H1 (cell line): ENCODE data around the gene EXOC6. TPM values are rescaled to one million over a fixed set of nuclear protein-coding genes. Genes with fewer than 3 reads are reported as not detected.

Source experiments
- CTCF ChIA-PET: fragments of 300-600 bp; sonication (Branson Sonifier 250); formaldehyde crosslinking; loops from one replicate; lab custom pipeline; 2021; ENCODE audit not compliant: partially characterized antibody; lab: Charles Lee
- POLR2A ChIA-PET: fragments of 300-600 bp; sonication (Branson Sonifier 250); formaldehyde crosslinking; loops from one replicate; lab custom pipeline; 2021; ENCODE audit warnings: inconsistent platforms; ENCODE audit not compliant: partially characterized antibody; lab: Charles Lee
- DNase-seq, 2 experiments: peaks; one replicate each; pipeline versions ENCODE4 v3.0.0 to v3.0.0-alpha.2; 2010 to 2022; ENCODE audit warnings: low spot score in 2 of 2, low read depth in 1 of 2, mixed read lengths in 1 of 2
- FAIRE-seq: peaks from 2 replicates; lab custom pipeline; 2011; peaks lifted over from hg19 to GRCh38; lab: Jason Lieb, UNC
- H2AFZ ChIP-seq: 2 replicates; pipeline ENCODE4 v1.8.1; 2012; ENCODE audit warnings: low read length, inconsistent platforms
- H2AK5ac ChIP-seq: 2 replicates; pipeline ENCODE4 v1.6.1; 2013; ENCODE audit warnings: low read depth, low read length
- H2BK120ac ChIP-seq: replicated peaks from 2 replicates; pipeline ENCODE3; 2013; ENCODE audit warnings: low read depth, low read length, inconsistent platforms
- H2BK12ac ChIP-seq: 2 replicates; pipeline ENCODE4 v1.6.1; 2013; ENCODE audit warnings: low read depth, low read length
- H2BK15ac ChIP-seq: 2 replicates; pipeline ENCODE4 v1.6.1; 2013; ENCODE audit warnings: low read length
- H2BK20ac ChIP-seq: 2 replicates; pipeline ENCODE4 v1.6.1; 2013; ENCODE audit warnings: low read length
- H2BK5ac ChIP-seq: 2 replicates; pipeline ENCODE4 v1.6.1; 2013; ENCODE audit warnings: low read depth, low read length
- H3K14ac ChIP-seq: 2 replicates; pipeline ENCODE4 v1.6.1; 2013; ENCODE audit warnings: inconsistent platforms; ENCODE audit not compliant: insufficient read length
- H3K18ac ChIP-seq: 2 replicates; pipeline ENCODE4 v1.6.1; 2013; ENCODE audit warnings: low read length; ENCODE audit errors: extremely low read depth
- H3K23ac ChIP-seq: 2 replicates; pipeline ENCODE4 v1.6.1; 2013; ENCODE audit warnings: inconsistent platforms; ENCODE audit not compliant: insufficient read length
- H3K23me2 ChIP-seq: 2 replicates; pipeline ENCODE4 v1.6.1; 2013; ENCODE audit warnings: low read depth, low read length
- H3K27ac ChIP-seq: 2 replicates; pipeline ENCODE4 v1.6.1; 2011; ENCODE audit warnings: low read depth, low read length, inconsistent platforms
- H3K27me3 ChIP-seq, 4 experiments: replicated peaks in 1 of 4; 1 replicate in 1 of 4; 2 replicates in 3 of 4; pipeline versions ENCODE4 v1.6.1 to v1.8.1; 2011 to 2013; ENCODE audit warnings: low read length in 3 of 4, mild to moderate bottlenecking in 3 of 4, inconsistent platforms in 2 of 4, mixed read lengths in 2 of 4, moderate library complexity in 1 of 4; ENCODE audit not compliant: control insufficient read depth in 3 of 4, insufficient read depth in 3 of 4; ENCODE audit errors: extremely low read depth in 1 of 4
- H3K36me3 ChIP-seq, 4 experiments: 2 replicates each; pipeline versions ENCODE4 v1.6.1 to v1.8.1; 2011 to 2013; ENCODE audit warnings: mild to moderate bottlenecking in 4 of 4, low read length in 3 of 4, moderate library complexity in 2 of 4, control low read depth in 1 of 4, inconsistent platforms in 1 of 4; ENCODE audit not compliant: insufficient read depth in 4 of 4, control insufficient read depth in 2 of 4
- H3K4ac ChIP-seq: replicated peaks from 2 replicates; pipeline ENCODE3; 2013; ENCODE audit warnings: low read length, low read depth, mixed read lengths, inconsistent platforms; ENCODE audit not compliant: insufficient read length
- H3K4me1 ChIP-seq, 4 experiments: replicated peaks in 1 of 4; 1 replicate in 1 of 4; 2 replicates in 3 of 4; pipeline versions ENCODE4 v1.6.1 to v1.8.1; 2011 to 2013; ENCODE audit warnings: low read length in 3 of 4, inconsistent platforms in 2 of 4, mixed read lengths in 1 of 4; ENCODE audit not compliant: insufficient read depth in 4 of 4, control insufficient read depth in 3 of 4
- H3K4me2 ChIP-seq, 2 experiments: 2 replicates each; pipeline versions ENCODE4 v1.6.1 to v1.8.1; 2011 to 2013; ENCODE audit warnings: low read depth in 2 of 2, low read length in 2 of 2, control low read depth in 1 of 2, inconsistent platforms in 1 of 2, mild to moderate bottlenecking in 1 of 2; ENCODE audit not compliant: insufficient read depth in 1 of 2
- H3K4me3 ChIP-seq, 4 experiments: fragments of 200-600, 300-600 bp in 1 of 4; sonication (generic), shearing (Covaris generic), sonication (Bioruptor Twin) in 1 of 4; 2 replicates each; pipeline versions ENCODE4 v1.5.1 to v1.8.1; 2011 to 2016; ENCODE audit warnings: low read length in 4 of 4, low read depth in 3 of 4, control low read depth in 2 of 4, inconsistent platforms in 2 of 4, mild to moderate bottlenecking in 2 of 4, mixed read lengths in 1 of 4, moderate library complexity in 1 of 4; ENCODE audit not compliant: insufficient read depth in 2 of 4; ENCODE audit errors: extremely low read depth in 1 of 4
- H3K56ac ChIP-seq: replicated peaks from 2 replicates; pipeline ENCODE3; 2013; ENCODE audit warnings: low read depth, mild to moderate bottlenecking, mixed read lengths, low read length, inconsistent platforms; ENCODE audit not compliant: insufficient read length
- H3K79me1 ChIP-seq: 2 replicates; pipeline ENCODE4 v1.6.1; 2013; ENCODE audit warnings: low read depth, low read length, control low read depth
- H3K79me2 ChIP-seq, 2 experiments: 2 replicates each; pipeline versions ENCODE4 v1.6.1 to v1.8.1; 2012 to 2013; ENCODE audit warnings: low read length in 2 of 2, mild to moderate bottlenecking in 2 of 2, inconsistent platforms in 1 of 2; ENCODE audit not compliant: insufficient read depth in 2 of 2, control insufficient read depth in 1 of 2
- H3K9ac ChIP-seq, 4 experiments: replicated peaks in 1 of 4; 1 replicate in 1 of 4; 2 replicates in 3 of 4; pipeline versions ENCODE4 v1.6.1 to v1.8.1; 2011 to 2013; ENCODE audit warnings: low read depth in 3 of 4, low read length in 3 of 4, control low read depth in 2 of 4, mild to moderate bottlenecking in 2 of 4, moderate library complexity in 2 of 4, inconsistent platforms in 1 of 4; ENCODE audit errors: extremely low read depth in 1 of 4
- H3K9me3 ChIP-seq, 2 experiments: 2 replicates each; pipeline versions ENCODE4 v1.6.1 to v1.8.1; 2012 to 2013; ENCODE audit warnings: mild to moderate bottlenecking in 2 of 2, moderate library complexity in 2 of 2, control low read depth in 1 of 2, inconsistent platforms in 1 of 2, low read depth in 1 of 2, low read length in 1 of 2, mixed read lengths in 1 of 2; ENCODE audit not compliant: insufficient read depth in 2 of 2
- H4K20me1 ChIP-seq, 2 experiments: replicated peaks in 1 of 2; 2 replicates each; pipeline versions ENCODE3 to v1.8.1; 2011 to 2013; ENCODE audit warnings: inconsistent platforms in 2 of 2, low read length in 2 of 2, mild to moderate bottlenecking in 1 of 2; ENCODE audit not compliant: insufficient read depth in 2 of 2, control insufficient read depth in 1 of 2
- H4K5ac ChIP-seq: 2 replicates; pipeline ENCODE4 v1.6.1; 2013; ENCODE audit warnings: low read length, low read depth, mixed read lengths, inconsistent platforms; ENCODE audit not compliant: insufficient read length
- H4K8ac ChIP-seq: 2 replicates; pipeline ENCODE4 v1.8.0; 2013; ENCODE audit warnings: mild to moderate bottlenecking, moderate library complexity, low read length, inconsistent platforms; ENCODE audit not compliant: insufficient read depth; ENCODE audit errors: extremely low read depth
- H4K91ac ChIP-seq: replicated peaks from 2 replicates; pipeline ENCODE3; 2013; ENCODE audit warnings: low read length, mixed read lengths, inconsistent platforms; ENCODE audit not compliant: insufficient read length
- ATF3 ChIP-seq: IDR thresholded peaks from 2 replicates; pipeline ENCODE4 v1.6.1; 2011; ENCODE audit warnings: low read depth, mild to moderate bottlenecking, low read length; ENCODE audit not compliant: insufficient read depth
- CEBPB ChIP-seq: IDR thresholded peaks from 2 replicates; pipeline ENCODE4 v1.6.1; 2012; ENCODE audit warnings: low read depth, low read length
- CHD1 ChIP-seq: IDR thresholded peaks from 2 replicates; pipeline ENCODE4 v1.6.1; 2012; ENCODE audit warnings: low read depth, low read length, improper control_type of control experiment
- FOSL1 ChIP-seq: IDR thresholded peaks from 2 replicates; pipeline ENCODE4 v1.6.1; 2011; ENCODE audit warnings: mild to moderate bottlenecking, low read depth, low read length, moderate library complexity; ENCODE audit not compliant: insufficient read depth
- KDM4A ChIP-seq: IDR thresholded peaks from one replicate; pipeline ENCODE4 v1.7.1; 2012; ENCODE audit warnings: low read depth, mild to moderate bottlenecking, moderate library complexity, low read length, inconsistent platforms; ENCODE audit not compliant: severe bottlenecking
- RAD21 ChIP-seq, 2 experiments: IDR thresholded peaks in 1 of 2; conservative IDR thresholded peaks in 1 of 2; 2 replicates each; pipeline ENCODE4 v1.6.1; 2011; ENCODE audit warnings: low read depth in 2 of 2, low read length in 2 of 2, improper control_type of control experiment in 1 of 2, inconsistent platforms in 1 of 2, mild to moderate bottlenecking in 1 of 2, moderate library complexity in 1 of 2
- RFX5 ChIP-seq: IDR thresholded peaks from 2 replicates; pipeline ENCODE4 v1.6.1; 2011; ENCODE audit warnings: low read depth, low read length, improper control_type of control experiment, borderline replicate concordance
- TBP ChIP-seq: IDR thresholded peaks from 2 replicates; pipeline ENCODE4 v1.6.1; 2011; ENCODE audit warnings: low read depth, low read length, improper control_type of control experiment
- TEAD4 ChIP-seq: IDR thresholded peaks from 2 replicates; pipeline ENCODE4 v1.6.1; 2012; ENCODE audit warnings: low read depth, low read length, inconsistent platforms, mixed read lengths
- USF2 ChIP-seq: IDR thresholded peaks from 2 replicates; pipeline ENCODE4 v1.6.1; 2011; ENCODE audit warnings: low read length, improper control_type of control experiment
- YY1 ChIP-seq: IDR thresholded peaks from 2 replicates; pipeline ENCODE4 v1.6.1; 2011; ENCODE audit warnings: low read depth, mild to moderate bottlenecking, low read length
- WGBS, 2 experiments: shearing (Covaris generic) in 1 of 2; methylation state at CpG; one replicate each; pipeline versions ENCODE4 v1.1.6 to v1.1.7; 2013 to 2015; ENCODE audit warnings: low lambda C conversion rate in 2 of 2, mixed read lengths in 2 of 2, inconsistent platforms in 1 of 2, low coverage in 1 of 2, missing lambda C conversion rate in 1 of 2; ENCODE audit not compliant: insufficient replicate concordance in 2 of 2, insufficient coverage in 1 of 2, insufficient read length in 1 of 2; ENCODE audit errors: extremely low coverage in 1 of 2, missing lambda C conversion rate in 1 of 2; 5-methylcytosine and 5-hydroxymethylcytosine counted together
- polyA plus RNA-seq, 7 experiments: library from polyadenylated mRNA; depleted of rRNA in 3 of 7; stranded (reverse) in 5 of 7; unstranded in 2 of 7; fragments of >200 nt in 5 of 7; fragments of 200-250 nt in 2 of 7; gene quantifications; 1 replicate in 5 of 7; 2 replicates in 1 of 7; 4 replicates in 1 of 7; pipeline versions ENCODE4 v1.2.1 to v1.2.3, GENCODE V29; 2011 to 2013; ENCODE audit warnings: missing spikeins in 2 of 7, mixed read lengths in 2 of 7
- total RNA-seq: library from RNA; stranded (reverse); fragmentation: NEBNext Ultra II Directional; extraction: Animal tissue kit (Norgen Biotek cat#: 25700); gene quantifications from 2 replicates; pipeline ENCODE4 v1.2.1, GENCODE V29; 2021

The EXOC6 gene
- total and polyA plus RNA-seq, 2 of the 8 experiments (the other 6 are each of a cell fraction or from before 2014, with no cell fraction given): 1.7 to 4.5 TPM

DNA sequence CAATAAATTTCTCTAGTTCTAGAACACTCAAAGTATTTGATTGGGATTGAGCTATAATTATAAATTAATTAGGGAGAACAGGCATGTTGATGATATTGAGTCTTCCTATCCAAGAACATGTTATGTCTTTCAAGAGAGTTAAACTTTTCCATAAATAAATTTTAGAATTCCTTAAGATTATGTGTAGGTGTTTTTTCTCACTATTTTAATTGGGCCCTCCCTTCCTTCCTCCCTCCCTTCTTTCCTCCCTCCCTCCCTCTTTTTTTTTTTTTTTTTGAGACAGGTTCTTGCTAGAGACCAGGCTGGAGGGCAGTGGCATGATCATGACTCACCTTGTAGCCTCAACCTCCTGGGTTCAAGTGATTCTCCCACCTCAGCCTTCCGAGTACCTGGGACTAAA, 20.2 kb downstream of the EXOC6 start:
- TF ChIP-seq CEBPB (no peak), KDM4A (no peak), FOSL1 (no peak), ATF3 (no peak), CHD1 (no peak), TBP (no peak), USF2 (no peak), YY1 (no peak), RAD21 (IDR thresholded peaks at IDR 0.05 in 1 of 2, conservative IDR thresholded peaks at IDR 0.05 in 1 of 2; ENCODE audit: low read depth in 2 of 2, low read length in 2 of 2) (no peak), TEAD4 (no peak), RFX5 (no peak)
- Histone ChIP-seq H3K9ac (no peak overlapping the region), H3K4me2 (no peak overlapping the region), H3K27me3 (no peaks in the 10 kb centered on the region), H3K4me1 (no peaks in the 10 kb centered on the region), H4K91ac (no peak overlapping the region), H3K9me3 (no peaks in the 10 kb centered on the region), H3K4me3 (no peak overlapping the region), H3K56ac (no peak overlapping the region), H4K8ac (no peak overlapping the region), H3K36me3 (no peaks in the 10 kb centered on the region), H2BK20ac (no peak overlapping the region), H2AFZ (no peak overlapping the region), H2BK12ac (no peak overlapping the region), H3K4ac (no peak overlapping the region), H2AK5ac (no peak overlapping the region), H2BK5ac (no peak overlapping the region), H3K18ac (no peak overlapping the region), H3K23me2 (no peaks in the 10 kb centered on the region), H2BK120ac (no peak overlapping the region), H3K23ac (no peak overlapping the region), H3K27ac (no peak overlapping the region), H3K79me2 (no peaks in the 10 kb centered on the region), H3K79me1 (no peaks in the 10 kb centered on the region; the same call in 1 of the 2 replicates), H3K14ac (no peak overlapping the region), H2BK15ac (no peak overlapping the region), H4K20me1 (no peaks in the 10 kb centered on the region), H4K5ac (no peak overlapping the region)
- FAIRE-seq (no peak), DNase-seq (no peak)
- POLR2A ChIA-PET: interaction anchor here (0.5 kb wide), 1 partner anchor 614 kb away, joined by 3 read pairs; no protein-coding TSS in a partner anchor
- 75% methylated on average over 1 of the region's 1 CpG; no CpG with 5 or more reads in 1 of the 2 experiments for WGBS, 2 experiments
- CTCF ChIA-PET: interaction anchor here (1.0 to 2.8 kb wide), 4 partner anchors 26 to 97 kb away, joined by 3 to 21 read pairs (median 4); no protein-coding TSS in a partner anchor
